ENCODE measurements around the gene KCNE5.

DNA sequence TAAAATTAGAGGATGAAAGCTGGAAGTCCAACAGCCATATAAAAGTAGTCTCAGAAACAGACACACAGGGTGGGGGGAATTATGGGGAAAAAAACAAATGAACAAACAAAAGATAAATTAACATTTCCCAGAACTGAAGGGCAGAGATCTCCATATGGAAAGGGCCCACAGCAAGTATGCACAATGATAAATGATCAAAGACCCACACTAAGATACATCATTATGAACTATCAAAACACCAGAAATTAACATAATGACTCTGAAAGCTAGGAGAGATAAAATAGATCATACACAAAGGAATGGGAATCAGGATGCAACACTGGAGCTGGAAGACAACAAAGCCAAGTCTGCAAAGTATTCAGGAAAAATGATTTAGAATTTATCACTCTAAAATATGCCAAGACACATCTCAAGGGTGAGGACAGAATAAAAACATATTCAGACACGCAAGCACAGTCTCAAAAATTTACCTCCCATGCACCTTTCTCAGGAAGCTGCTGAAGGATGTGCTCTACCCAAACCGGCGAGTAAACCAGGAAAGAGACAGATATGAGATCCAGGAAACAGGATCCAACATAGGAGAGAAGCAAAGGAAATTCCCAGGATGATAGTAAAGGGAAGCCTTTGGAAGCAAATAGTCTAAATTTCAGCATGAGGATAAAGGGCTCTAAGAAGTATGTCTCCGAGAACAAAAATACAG, 30.7 kb upstream of the KCNE5 start:
- TF ChIP-seq, protein P1, sequence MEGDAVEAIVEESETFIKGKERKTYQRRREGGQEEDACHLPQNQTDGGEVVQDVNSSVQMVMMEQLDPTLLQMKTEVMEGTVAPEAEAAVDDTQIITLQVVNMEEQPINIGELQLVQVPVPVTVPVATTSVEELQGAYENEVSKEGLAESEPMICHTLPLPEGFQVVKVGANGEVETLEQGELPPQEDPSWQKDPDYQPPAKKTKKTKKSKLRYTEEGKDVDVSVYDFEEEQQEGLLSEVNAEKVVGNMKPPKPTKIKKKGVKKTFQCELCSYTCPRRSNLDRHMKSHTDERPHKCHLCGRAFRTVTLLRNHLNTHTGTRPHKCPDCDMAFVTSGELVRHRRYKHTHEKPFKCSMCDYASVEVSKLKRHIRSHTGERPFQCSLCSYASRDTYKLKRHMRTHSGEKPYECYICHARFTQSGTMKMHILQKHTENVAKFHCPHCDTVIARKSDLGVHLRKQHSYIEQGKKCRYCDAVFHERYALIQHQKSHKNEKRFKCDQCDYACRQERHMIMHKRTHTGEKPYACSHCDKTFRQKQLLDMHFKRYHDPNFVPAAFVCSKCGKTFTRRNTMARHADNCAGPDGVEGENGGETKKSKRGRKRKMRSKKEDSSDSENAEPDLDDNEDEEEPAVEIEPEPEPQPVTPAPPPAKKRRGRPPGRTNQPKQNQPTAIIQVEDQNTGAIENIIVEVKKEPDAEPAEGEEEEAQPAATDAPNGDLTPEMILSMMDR (IDR thresholded peaks at IDR 0.05; ENCODE audit: low read depth, low read length, poor library complexity, severe bottlenecking): no peak
- TF ChIP-seq EZH2phosphoT487 (IDR thresholded peaks at IDR 0.05; ENCODE audit: borderline replicate concordance, low read length): no peak

All from DOHH2 (cell line).